Fibroblast of upper back skin (primary cell): ENCODE measurements around the gene SMG5.
A peak's percentile ranks its signal among the peaks of the same experiment; 100 is the strongest.
"Not testable (repeated sequence)": the region's sequence is repeated elsewhere in the genome, so short reads cannot be mapped to it uniquely, and the experiment has no call there.

Experiments
- DNase-seq: peaks from one replicate; pipeline ENCODE4 v3.0.0-alpha.2; 2013

The SMG5 gene

GRCh38 chr1:156282479-156283222, at the start of gene SMG5:
Gene SMG5 (minus strand): TSS chr1:156282825. CDS start chr1:156282680, 145 bp downstream.
- DNase-seq = peak; percentile 99

- not testable (repeated sequence) for DNase-seq
These were observed 40.6 kb upstream of the SMG5 start for GRCh38 chr1:156323179-156323578.

- DNase-seq = no peak
These were observed 37.9 kb upstream of the SMG5 start for GRCh38 chr1:156320560-156320959.

- DNase-seq = peak; percentile 19
These were observed 37.0 kb upstream of the SMG5 start for GRCh38 chr1:156319664-156320063.

GRCh38 chr1:156316909-156317308, 34.3 kb upstream of the SMG5 start:
- no peak for DNase-seq

GRCh38 chr1:156310962-156311361, 28.3 kb upstream of the SMG5 start:
- no peak for DNase-seq

GRCh38 chr1:156308078-156308477, 25.5 kb upstream of the SMG5 start:
- DNase-seq = no peak

- no peak for DNase-seq
These were observed 22.6 kb upstream of the SMG5 start for GRCh38 chr1:156305215-156305614.

GRCh38 chr1:156303241-156303640, 20.6 kb upstream of the SMG5 start:
- DNase-seq = no peak

GRCh38 chr1:156298852-156299357, 16.3 kb upstream of the SMG5 start, which contains the start of gene VHLL:
Gene VHLL (minus strand): TSS chr1:156299307. CDS start chr1:156299189, 118 bp downstream.
- DNase-seq = no peak

GRCh38 chr1:156295391-156295947, 12.8 kb upstream of the SMG5 start, which contains the start of gene GLMP:
Gene GLMP (minus strand): TSS chr1:156295679. CDS start chr1:156295645, 34 bp downstream.
- DNase-seq = peak; percentile 63

GRCh38 chr1:156293895-156294294, 11.3 kb upstream of the SMG5 start:
- DNase-seq = no peak

GRCh38 chr1:156293098-156293434, 10.4 kb upstream of the SMG5 start:
- no peak for DNase-seq

GRCh38 chr1:156291226-156292061, 8.8 kb upstream of the SMG5 start:
- peak; percentile 75 for DNase-seq

GRCh38 chr1:156289857-156290256, 7.2 kb upstream of the SMG5 start:
- no peak for DNase-seq

GRCh38 chr1:156286061-156286460, 3.4 kb upstream of the SMG5 start:
- DNase-seq = no peak

GRCh38 chr1:156285437-156285836, 2.8 kb upstream of the SMG5 start:
- no peak for DNase-seq

GRCh38 chr1:156284757-156285156, 2.1 kb upstream of the SMG5 start:
- no peak for DNase-seq

- DNase-seq = no peak
These were observed 1.5 kb upstream of the SMG5 start, which contains the start of gene TMEM79 for GRCh38 chr1:156284112-156284511. Gene TMEM79 (plus strand): TSS chr1:156284325. CDS start chr1:156285227, 902 bp downstream.

- no peak for DNase-seq
These were observed 896 bp upstream of the SMG5 start for GRCh38 chr1:156283521-156283920.

GRCh38 chr1:156281693-156282478, 739 bp downstream of the SMG5 start:
- no peak for DNase-seq

- peak; percentile 25 for DNase-seq
These were observed 1.3 kb downstream of the SMG5 start for GRCh38 chr1:156281281-156281680.
